Lower lobe of right lung (tissue), 2 donors: ENCODE data around the gene RELN. TPM values are rescaled to one million over a fixed set of nuclear protein-coding genes. Genes with fewer than 3 reads are reported as not detected.

Experiments
- ATAC-seq, 2 donors: fragments of 200-7000 bp; cut with Tn5 transposase; one replicate each; pipeline ENCODE4 v1.9.1; 2020 to 2022; ENCODE audit warnings: mild to moderate bottlenecking in 2 of 2, moderate library complexity in 2 of 2
- DNase-seq: peaks from one replicate; pipeline ENCODE4 v3.0.0-alpha.2; 2020
- H3K27ac ChIP-seq: fragments of 200-600 bp; one replicate; pipeline ENCODE4 v1.8.0; 2022
- H3K27me3 ChIP-seq: fragments of 200-600 bp; one replicate; pipeline ENCODE4 v1.8.0; 2022; ENCODE audit warnings: low read depth
- H3K36me3 ChIP-seq: fragments of 200-600 bp; one replicate; pipeline ENCODE4 v1.8.0; 2022; ENCODE audit warnings: mild to moderate bottlenecking
- H3K4me1 ChIP-seq: fragments of 200-600 bp; one replicate; pipeline ENCODE4 v1.8.0; 2022
- H3K4me3 ChIP-seq: fragments of 200-600 bp; one replicate; pipeline ENCODE4 v1.8.0; 2022; ENCODE audit warnings: mild to moderate bottlenecking
- H3K9me3 ChIP-seq: fragments of 200-600 bp; one replicate; pipeline ENCODE4 v1.8.0; 2022
- intact Hi-C: fragments of 100-400 bp; cut with DNase I; formaldehyde crosslinking; loops from one replicate; pipeline ENCODE4 v1.11.0; 2022
- total RNA-seq: library from RNA; stranded (reverse); fragmentation: NEBNext Ultra II Directional; extraction: Animal tissue kit (Norgen Biotek cat#: 25700); gene quantifications from one replicate; pipeline ENCODE4 v1.2.1, GENCODE V29; 2021
- TF ChIP-seq, protein P1 (sequence below): fragments of 200-600 bp; IDR thresholded peaks from one replicate; pipeline ENCODE4 v1.8.0; 2022; ENCODE audit warnings: antibody characterized with exemption, mild to moderate bottlenecking
- donor health status: DM: no; HTN: yes; CAD: no; lungs with severe emphysema.

Gene RELN
- total RNA-seq, 1 donor from 2014 or later = 3.7 TPM

DNA sequence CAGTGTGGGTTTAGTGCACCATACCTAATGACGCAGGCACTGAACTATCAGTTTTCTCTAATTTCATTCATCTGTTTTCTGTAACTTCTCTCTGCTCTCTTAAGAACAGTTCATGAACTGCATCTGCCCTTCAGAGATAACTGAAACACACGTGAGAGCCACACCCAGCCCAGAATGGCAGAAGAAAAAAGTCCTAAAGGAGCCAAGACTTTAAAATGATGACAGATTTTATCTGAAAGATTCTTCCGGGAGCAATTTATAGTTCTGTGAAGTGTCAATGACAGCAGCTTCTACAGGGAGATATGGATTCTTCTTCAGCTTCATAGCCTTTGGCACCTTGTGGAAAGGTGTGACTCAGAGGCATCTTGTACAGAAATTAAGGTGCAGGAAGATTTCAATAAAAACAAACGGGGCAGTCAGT is 332.0 kb downstream of the RELN start:
- Histone ChIP-seq H3K9me3 (no peaks in the 10 kb centered on the region), H3K27ac (no peak overlapping the region), H3K27me3 (no peaks in the 10 kb centered on the region), H3K36me3 (no peaks in the 10 kb centered on the region), H3K4me1 (no peaks in the 10 kb centered on the region), H3K4me3 (no peak overlapping the region)
- TF ChIP-seq, protein P1, sequence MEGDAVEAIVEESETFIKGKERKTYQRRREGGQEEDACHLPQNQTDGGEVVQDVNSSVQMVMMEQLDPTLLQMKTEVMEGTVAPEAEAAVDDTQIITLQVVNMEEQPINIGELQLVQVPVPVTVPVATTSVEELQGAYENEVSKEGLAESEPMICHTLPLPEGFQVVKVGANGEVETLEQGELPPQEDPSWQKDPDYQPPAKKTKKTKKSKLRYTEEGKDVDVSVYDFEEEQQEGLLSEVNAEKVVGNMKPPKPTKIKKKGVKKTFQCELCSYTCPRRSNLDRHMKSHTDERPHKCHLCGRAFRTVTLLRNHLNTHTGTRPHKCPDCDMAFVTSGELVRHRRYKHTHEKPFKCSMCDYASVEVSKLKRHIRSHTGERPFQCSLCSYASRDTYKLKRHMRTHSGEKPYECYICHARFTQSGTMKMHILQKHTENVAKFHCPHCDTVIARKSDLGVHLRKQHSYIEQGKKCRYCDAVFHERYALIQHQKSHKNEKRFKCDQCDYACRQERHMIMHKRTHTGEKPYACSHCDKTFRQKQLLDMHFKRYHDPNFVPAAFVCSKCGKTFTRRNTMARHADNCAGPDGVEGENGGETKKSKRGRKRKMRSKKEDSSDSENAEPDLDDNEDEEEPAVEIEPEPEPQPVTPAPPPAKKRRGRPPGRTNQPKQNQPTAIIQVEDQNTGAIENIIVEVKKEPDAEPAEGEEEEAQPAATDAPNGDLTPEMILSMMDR = no peak
- DNase-seq (no peak), ATAC-seq (no peak)
- intact Hi-C loops = no loop called here

DNA sequence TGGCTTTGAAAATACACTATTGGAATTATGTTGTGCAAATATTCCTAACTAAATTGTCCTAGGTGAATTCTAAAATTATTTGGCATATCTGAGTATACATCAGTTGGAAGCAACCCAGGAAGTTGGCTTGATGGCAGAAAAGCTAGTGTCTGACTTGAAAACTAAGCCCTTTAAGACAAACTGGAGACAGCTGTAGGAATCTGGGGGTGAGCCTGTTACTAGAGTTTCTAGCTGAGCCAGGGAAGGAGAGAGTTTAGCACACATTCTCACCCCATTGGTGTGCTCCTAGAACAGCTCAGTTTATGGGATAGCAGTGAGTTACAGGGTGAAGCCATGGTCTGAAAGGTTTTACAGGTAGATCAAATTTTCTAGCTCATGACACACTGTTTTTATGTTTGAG is 333.2 kb downstream of the RELN start:
- intact Hi-C loops = no loop called here
- no peaks in the 10 kb centered on the region for H3K9me3 ChIP-seq
- no peaks in the 10 kb centered on the region for H3K27me3 ChIP-seq
- H3K27ac ChIP-seq = no peak overlapping the region
- TF ChIP-seq, protein P1 = no peak
- no peaks in the 10 kb centered on the region for H3K36me3 ChIP-seq
- H3K4me3 ChIP-seq = no peak overlapping the region
- no peaks in the 10 kb centered on the region for H3K4me1 ChIP-seq
- DNase-seq (no peak), ATAC-seq (no peak)

DNA sequence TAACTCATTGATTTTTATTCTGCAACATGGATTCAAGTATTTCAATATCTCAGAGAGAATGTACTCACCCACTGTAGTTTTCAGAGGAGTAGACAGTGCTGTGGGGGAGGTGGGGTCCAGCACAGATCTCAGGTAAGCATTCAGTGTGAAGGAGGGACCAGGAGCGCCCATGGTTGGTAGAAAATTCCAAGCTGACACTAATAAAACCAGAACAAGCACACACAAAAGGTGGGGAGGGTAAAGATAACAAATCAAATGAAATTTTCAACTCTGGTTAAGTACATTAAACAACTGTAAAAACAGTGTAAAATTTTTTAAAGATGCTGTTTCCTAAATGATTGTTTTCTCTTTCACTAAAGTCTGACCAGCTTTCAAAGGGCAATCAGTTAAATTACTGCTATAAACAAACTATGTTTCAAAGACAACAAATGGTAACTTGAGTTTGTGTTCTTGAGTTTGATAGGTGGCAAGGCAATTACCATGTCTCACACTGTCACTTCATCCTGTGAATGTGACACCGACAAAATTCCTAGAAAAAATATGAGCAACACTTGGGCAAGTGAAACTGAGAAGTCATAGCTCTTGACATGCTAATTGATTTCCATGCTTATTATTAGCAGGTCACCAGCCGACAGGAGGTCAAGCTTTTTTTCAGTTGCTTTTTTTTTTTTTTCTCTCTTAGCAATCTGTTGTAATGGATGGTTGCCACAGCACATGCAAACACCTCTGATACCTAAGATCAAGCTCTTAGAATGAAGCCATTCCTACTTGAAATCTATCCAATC is 337.7 kb downstream of the RELN start:
- peaks cover 12% of the 10 kb centered on the region for H3K9me3 ChIP-seq
- no peak overlapping the region for H3K27ac ChIP-seq
- H3K36me3 ChIP-seq = no peaks in the 10 kb centered on the region
- no peak for ATAC-seq
- H3K4me1 ChIP-seq = no peaks in the 10 kb centered on the region
- intact Hi-C loops = no loop called here
- TF ChIP-seq, protein P1 = no peak
- H3K4me3 ChIP-seq = no peak overlapping the region
- no peaks in the 10 kb centered on the region for H3K27me3 ChIP-seq
- DNase-seq = no peak

DNA sequence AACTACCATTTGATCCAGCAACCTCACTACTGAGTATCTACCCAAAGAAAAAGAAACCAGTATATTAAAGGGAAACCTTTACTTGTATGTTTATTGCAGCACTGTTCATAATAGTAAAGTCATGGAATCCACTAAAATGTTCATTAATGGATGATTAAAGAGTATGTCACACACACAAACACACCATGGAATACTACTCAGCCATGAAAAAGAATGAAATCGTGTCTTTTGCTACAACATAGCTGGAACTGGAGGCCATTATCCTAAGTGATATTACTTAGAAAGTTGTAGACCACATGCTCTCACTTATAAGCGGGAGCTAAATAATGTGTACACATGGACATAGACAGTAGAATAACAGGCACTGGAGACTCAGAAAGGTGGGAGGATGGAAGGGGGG is 340.4 kb downstream of the RELN start:
- Histone ChIP-seq H3K4me3 (no peak overlapping the region), H3K4me1 (no peaks in the 10 kb centered on the region), H3K36me3 (no peaks in the 10 kb centered on the region), H3K9me3 (peaks cover 20% of the 10 kb centered on the region), H3K27ac (no peak overlapping the region), H3K27me3 (no peaks in the 10 kb centered on the region)
- ATAC-seq (no peak), DNase-seq (no peak)
- TF ChIP-seq, protein P1 = no peak
- intact Hi-C loops = no loop called here

DNA sequence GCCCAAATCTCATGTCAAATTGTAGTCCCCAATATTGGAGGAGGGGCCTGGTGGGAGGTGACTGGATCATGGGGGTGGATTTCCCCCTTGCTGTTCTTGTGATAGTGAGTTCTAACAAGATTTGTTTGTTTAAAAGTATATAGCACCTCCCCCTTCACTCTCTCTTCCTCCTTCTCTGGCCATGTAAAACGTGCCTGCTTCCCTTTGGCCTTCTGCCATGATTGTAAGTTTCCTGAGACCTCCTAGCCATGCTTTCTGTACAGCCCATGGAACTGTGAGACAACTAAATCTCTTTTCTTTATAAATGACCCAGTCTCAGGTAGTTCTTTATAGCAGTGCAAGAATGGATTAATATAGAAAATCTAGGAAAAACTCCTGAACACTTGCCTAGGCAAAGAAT is 341.3 kb downstream of the RELN start:
- ATAC-seq = no peak
- intact Hi-C loops = no loop called here
- H3K36me3 ChIP-seq = no peaks in the 10 kb centered on the region
- no peaks in the 10 kb centered on the region for H3K4me1 ChIP-seq
- no peak overlapping the region for H3K4me3 ChIP-seq
- no peak for DNase-seq
- no peak overlapping the region for H3K27ac ChIP-seq
- H3K27me3 ChIP-seq = no peaks in the 10 kb centered on the region
- peaks cover 20% of the 10 kb centered on the region for H3K9me3 ChIP-seq
- TF ChIP-seq, protein P1 = no peak
